ENCODE results near the gene CDH4.

DNA sequence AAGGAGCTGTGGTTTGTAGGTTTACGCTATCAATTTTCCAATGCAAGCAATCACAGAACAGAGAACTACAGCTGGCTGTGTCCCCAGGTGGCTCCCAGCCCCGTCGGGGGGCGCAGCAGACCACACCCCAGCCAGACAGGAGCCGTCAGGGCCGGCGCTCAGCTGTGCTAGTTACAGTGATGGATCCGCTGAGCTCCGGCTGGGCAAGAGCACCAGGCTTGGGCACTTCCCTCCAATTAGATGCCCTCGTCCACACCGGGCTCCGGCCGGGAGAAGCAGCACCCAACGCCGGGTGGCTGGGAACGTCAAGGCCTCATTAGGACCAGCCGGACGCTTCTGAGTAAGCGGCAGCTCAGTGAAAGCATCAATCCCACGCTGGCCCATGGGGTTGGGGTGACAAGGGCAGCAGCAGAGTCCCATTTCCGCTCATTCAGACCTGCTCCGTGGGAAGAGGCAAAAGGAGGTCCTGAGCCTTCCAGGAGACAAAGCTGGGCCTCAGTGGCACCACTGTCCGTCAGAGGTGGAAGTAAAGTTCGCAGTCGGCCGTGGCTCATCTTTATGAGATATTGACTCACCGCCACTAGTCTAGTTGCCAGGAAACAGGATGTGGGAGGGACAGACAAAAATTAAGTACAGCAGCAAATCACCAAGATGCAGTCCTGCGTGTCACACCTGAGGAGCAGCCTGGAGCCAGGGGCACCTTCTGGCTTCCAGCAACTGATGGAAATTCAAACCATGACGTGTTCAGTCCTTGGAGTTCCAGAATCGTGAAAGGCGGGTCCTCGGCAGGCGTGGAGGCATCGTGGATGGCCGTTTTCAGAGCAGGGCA is 649.5 kb downstream of the CDH4 start:
- TF ChIP-seq REST (IDR thresholded peaks at IDR 0.05; ENCODE audit: insufficient read depth in 1 of 2, low read depth in 2 of 2, low read length in 2 of 2) (no peak), SIN3A (IDR thresholded peaks at IDR 0.05; ENCODE audit: borderline replicate concordance, insufficient read depth, low read length) (no peak), POLR2AphosphoS5 (IDR thresholded peaks at IDR 0.05; ENCODE audit: low read depth, low read length) (no peak), TAF1 (IDR thresholded peaks at IDR 0.05; ENCODE audit: borderline replicate concordance, insufficient read depth, low read length) (no peak)

Data from PFSK-1 (cell line).